ENCODE results near the gene REG1A.

Gene REG1A

DNA sequence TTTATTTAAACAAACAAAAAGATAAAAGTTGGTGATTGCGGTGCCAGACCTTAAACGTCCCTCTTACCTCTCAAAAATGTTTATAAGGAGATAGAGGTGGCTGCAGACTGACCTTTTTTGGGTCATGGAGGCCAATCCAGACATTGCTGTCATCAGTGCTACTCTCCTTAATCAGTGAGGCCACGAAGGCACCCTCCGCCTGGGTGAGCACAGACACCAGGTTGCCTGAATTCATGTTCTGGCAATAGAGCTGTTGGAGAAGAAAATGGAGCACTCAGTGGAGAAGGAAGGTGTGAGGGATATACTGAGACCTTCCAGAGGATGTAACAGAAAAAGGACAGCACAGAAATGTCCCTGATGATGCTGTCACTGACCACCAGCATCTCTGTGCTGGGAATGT is 34.0 kb upstream of the REG1A start:
- no peak overlapping the region for H3K4me3 ChIP-seq (ENCODE audit: low read depth, low read length)
- TF ChIP-seq, protein P1, sequence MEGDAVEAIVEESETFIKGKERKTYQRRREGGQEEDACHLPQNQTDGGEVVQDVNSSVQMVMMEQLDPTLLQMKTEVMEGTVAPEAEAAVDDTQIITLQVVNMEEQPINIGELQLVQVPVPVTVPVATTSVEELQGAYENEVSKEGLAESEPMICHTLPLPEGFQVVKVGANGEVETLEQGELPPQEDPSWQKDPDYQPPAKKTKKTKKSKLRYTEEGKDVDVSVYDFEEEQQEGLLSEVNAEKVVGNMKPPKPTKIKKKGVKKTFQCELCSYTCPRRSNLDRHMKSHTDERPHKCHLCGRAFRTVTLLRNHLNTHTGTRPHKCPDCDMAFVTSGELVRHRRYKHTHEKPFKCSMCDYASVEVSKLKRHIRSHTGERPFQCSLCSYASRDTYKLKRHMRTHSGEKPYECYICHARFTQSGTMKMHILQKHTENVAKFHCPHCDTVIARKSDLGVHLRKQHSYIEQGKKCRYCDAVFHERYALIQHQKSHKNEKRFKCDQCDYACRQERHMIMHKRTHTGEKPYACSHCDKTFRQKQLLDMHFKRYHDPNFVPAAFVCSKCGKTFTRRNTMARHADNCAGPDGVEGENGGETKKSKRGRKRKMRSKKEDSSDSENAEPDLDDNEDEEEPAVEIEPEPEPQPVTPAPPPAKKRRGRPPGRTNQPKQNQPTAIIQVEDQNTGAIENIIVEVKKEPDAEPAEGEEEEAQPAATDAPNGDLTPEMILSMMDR (IDR thresholded peaks at IDR 0.05; ENCODE audit: low read depth, low read length), result no peak
- TF ChIP-seq, protein P2, sequence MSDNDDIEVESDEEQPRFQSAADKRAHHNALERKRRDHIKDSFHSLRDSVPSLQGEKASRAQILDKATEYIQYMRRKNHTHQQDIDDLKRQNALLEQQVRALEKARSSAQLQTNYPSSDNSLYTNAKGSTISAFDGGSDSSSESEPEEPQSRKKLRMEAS (IDR thresholded peaks at IDR 0.05; ENCODE audit: low read depth, low read length), result no peak
- no peak for TF ChIP-seq POLR2A (IDR thresholded peaks at IDR 0.05; ENCODE audit: extremely low read depth, insufficient read length)
- TF ChIP-seq MYC (IDR thresholded peaks at IDR 0.05; ENCODE audit: low read depth, low read length), result no peak
- DNase-seq (ENCODE audit: low read depth), result no peak

DNA sequence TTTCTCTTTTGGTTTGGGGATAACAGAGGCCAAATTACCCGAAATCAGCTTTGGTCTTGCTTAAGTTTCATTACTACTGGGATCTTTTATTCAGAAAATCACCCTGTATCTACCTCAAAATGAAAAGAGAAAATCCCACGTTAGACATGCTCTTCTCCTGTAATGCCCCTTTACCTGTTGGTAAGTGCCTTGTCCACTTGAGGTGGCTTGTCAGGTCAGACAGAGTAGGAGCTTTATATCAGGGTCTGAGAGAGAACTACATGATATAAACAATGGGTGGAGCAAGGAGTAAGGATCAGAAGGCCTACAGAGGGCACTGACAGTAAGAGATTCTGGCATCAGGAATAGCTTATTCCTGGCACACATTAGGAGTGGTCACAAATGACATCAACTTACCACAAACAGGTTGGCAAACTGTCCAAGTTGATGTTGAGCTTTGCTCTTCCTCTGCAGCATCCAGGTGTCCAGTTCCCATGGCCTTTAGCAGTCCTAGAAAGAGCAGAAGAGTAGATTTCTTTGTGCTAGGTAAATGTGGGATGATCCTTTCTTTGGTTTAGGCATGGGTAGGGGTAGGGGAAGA is 32.4 kb upstream of the REG1A start, which contains the start of gene REG1B:
TSS of gene REG1B (minus strand) at position 209 of the 580 bp plus-strand sequence. CDS start 381 bp downstream, outside the sequence.
- TF ChIP-seq POLR2A (IDR thresholded peaks at IDR 0.05; ENCODE audit: extremely low read depth, insufficient read length) (no peak), MYC (IDR thresholded peaks at IDR 0.05; ENCODE audit: low read depth, low read length) (no peak)
- TF ChIP-seq, protein P2 (IDR thresholded peaks at IDR 0.05; ENCODE audit: low read depth, low read length), result no peak
- TF ChIP-seq, protein P1 (IDR thresholded peaks at IDR 0.05; ENCODE audit: low read depth, low read length), result no peak
- DNase-seq (ENCODE audit: low read depth), result no peak
- H3K4me3 ChIP-seq (ENCODE audit: low read depth, low read length), result no peak within 1 kb of the TSS

DNA sequence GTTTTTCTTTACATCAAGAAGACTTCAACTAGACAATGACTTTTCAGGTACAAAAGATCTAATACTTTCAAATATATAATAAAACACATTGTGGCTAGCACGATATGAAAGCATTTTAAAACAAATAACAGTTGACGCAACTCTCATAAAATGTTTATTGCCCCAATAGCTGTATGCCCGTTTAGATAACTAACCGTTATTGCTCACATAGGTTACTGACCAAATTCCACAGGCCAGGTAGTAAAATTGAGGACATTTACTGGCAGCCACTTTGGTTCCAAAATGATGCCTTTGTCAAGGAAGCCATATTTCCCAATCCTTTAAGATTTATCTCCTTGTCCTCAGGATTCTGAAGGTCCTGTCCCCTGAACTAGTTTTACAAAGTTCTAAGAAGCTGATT is 29.6 kb upstream of the REG1A start:
- H3K4me3 ChIP-seq (ENCODE audit: low read depth, low read length), result no peak overlapping the region
- no peak for DNase-seq (ENCODE audit: low read depth)
- TF ChIP-seq, protein P1 (IDR thresholded peaks at IDR 0.05; ENCODE audit: low read depth, low read length), result no peak
- TF ChIP-seq POLR2A (IDR thresholded peaks at IDR 0.05; ENCODE audit: extremely low read depth, insufficient read length) (no peak), MYC (IDR thresholded peaks at IDR 0.05; ENCODE audit: low read depth, low read length) (no peak)
- TF ChIP-seq, protein P2 (IDR thresholded peaks at IDR 0.05; ENCODE audit: low read depth, low read length), result no peak

DNA sequence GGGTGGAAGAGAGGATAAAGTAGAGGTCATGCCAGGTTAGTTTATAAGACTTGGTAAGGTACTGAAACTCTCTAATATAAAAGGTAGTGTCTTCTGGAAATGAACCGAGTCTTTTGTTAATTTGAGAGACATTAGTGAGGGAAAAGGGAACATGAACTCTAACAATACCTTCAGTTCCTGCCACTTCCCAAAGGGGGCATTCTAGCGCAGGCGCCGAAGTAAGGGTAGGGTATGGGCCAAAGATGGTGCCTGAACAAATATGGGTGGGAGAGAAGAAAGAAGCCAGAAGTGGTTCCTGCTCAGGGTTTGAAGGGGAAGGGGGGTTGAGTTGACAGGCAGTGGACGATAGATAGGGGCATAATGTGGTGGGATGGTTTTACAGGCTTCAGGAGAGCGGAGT is 22.4 kb upstream of the REG1A start:
- no peak overlapping the region for H3K4me3 ChIP-seq (ENCODE audit: low read depth, low read length)
- no peak for DNase-seq (ENCODE audit: low read depth)
- TF ChIP-seq POLR2A (IDR thresholded peaks at IDR 0.05; ENCODE audit: extremely low read depth, insufficient read length) (no peak), MYC (IDR thresholded peaks at IDR 0.05; ENCODE audit: low read depth, low read length) (no peak)
- TF ChIP-seq, protein P1 (IDR thresholded peaks at IDR 0.05; ENCODE audit: low read depth, low read length), result no peak
- TF ChIP-seq, protein P2 (IDR thresholded peaks at IDR 0.05; ENCODE audit: low read depth, low read length), result no peak

DNA sequence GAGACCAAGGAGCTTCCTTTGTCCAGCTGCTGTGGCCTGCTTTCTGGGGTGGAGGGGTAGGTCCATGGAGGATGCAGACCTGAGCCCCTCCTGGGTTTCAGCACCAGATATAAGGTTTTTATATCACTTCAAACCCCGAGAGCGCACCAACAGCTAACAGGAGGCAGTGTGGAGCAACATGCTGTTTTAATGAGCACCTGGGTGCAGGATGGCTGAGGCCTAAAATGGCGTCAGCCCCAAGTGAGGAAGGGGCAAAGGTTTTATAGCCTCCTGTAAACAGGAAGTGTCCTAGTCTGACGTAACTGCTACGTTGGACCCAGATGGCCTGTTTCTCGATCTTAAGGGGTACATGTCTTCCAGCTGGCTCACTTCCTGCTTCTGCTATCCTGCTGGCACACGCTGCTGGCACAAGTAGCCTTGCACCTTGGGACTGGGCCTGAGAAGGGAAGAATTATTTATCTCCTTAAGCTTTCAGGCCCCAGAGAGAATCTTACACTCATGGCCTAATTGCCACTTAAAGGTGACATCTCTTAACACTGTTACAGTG is 21.1 kb upstream of the REG1A start:
- DNase-seq (ENCODE audit: low read depth), result peak; percentile 11
- H3K4me3 ChIP-seq (ENCODE audit: low read depth, low read length), result no peak overlapping the region
- no peak for TF ChIP-seq POLR2A (IDR thresholded peaks at IDR 0.05; ENCODE audit: extremely low read depth, insufficient read length)

DNA sequence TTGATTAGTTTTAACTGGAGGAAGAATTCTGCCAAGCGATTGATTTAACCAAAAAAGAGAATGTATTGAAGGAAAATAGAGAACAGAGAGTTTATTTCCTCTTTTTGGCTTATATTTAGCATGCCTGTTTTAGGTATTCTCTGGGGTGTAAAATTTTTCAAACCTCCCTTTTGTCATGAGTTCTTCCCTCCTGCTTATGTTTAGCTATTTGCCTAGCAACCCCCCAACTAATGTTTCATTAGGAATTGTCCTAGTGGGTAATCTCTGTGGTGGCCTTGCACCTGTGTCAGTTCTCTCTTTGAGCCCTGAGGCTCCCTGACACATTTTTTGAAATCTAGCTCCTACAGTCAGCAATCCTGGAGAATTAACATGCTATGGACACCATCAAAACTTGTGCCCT is 20.0 kb upstream of the REG1A start:
- TF ChIP-seq, protein P2 (IDR thresholded peaks at IDR 0.05; ENCODE audit: low read depth, low read length), result no peak
- TF ChIP-seq, protein P1 (IDR thresholded peaks at IDR 0.05; ENCODE audit: low read depth, low read length), result no peak
- TF ChIP-seq MYC (IDR thresholded peaks at IDR 0.05; ENCODE audit: low read depth, low read length) (no peak), POLR2A (IDR thresholded peaks at IDR 0.05; ENCODE audit: extremely low read depth, insufficient read length) (no peak)
- no peak for DNase-seq (ENCODE audit: low read depth)
- no peak overlapping the region for H3K4me3 ChIP-seq (ENCODE audit: low read depth, low read length)
